ENCODE results near the gene PIGH.
"Not testable (repeated sequence)": the region's sequence is repeated elsewhere in the genome, so short reads cannot be mapped to it uniquely, and the experiment has no call there.

PIGH gene

DNA sequence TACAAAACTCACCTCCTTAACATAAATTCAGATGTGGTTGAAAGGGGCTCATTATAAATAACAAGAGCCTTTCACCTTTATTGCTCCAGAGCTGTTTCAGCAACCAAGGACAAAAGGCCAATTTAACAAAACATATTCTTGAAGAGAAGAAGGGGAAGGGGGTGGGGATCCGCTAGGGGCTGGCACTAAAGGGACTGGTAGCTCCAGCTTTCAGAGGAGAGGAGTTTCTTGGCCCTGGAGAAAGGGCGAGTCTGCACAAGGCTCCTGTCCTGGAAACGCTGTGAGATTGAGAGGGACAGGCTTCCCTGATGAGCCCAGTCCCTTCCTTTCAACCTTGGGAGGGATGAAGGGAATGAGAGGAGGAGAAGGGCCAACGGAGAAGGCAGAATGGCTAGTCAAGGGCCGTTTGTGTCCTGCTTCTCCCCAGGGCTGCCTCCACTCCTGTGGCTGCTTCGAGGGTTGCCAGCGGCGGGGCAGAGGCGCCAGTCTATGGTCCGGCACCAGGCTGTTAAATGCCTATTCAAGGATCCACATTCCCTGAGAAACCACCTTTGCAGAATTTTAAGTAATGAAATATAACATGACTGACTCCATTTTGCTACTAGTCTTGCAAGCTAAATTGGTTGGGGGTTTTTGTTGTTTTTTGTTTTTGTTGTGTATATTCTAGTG is 9.7 kb upstream of the PIGH start:
- H3K27ac ChIP-seq (ENCODE audit: low read length): no peak overlapping the region
- H3K36me3 ChIP-seq (ENCODE audit: control insufficient read depth in 2 of 2, insufficient read depth in 2 of 2, low read length in 2 of 2): no peaks in the 10 kb centered on the region
- H3K4me1 ChIP-seq (ENCODE audit: control insufficient read depth, insufficient read depth, low read length): no peaks in the 10 kb centered on the region
- H3K9me3 ChIP-seq (ENCODE audit: control insufficient read depth in 2 of 2, low read length in 2 of 2): no peaks in the 10 kb centered on the region
- no peak overlapping the region for H3K9ac ChIP-seq (ENCODE audit: low read length in 2 of 2)
- no peak overlapping the region for H3K4me3 ChIP-seq (ENCODE audit: low read length in 2 of 2)
- H3K27me3 ChIP-seq (ENCODE audit: control insufficient read depth in 1 of 2, insufficient read depth in 2 of 2, low read length in 2 of 2): peaks cover 0 to 2% of the 10 kb centered on the region in 2 donors

DNA sequence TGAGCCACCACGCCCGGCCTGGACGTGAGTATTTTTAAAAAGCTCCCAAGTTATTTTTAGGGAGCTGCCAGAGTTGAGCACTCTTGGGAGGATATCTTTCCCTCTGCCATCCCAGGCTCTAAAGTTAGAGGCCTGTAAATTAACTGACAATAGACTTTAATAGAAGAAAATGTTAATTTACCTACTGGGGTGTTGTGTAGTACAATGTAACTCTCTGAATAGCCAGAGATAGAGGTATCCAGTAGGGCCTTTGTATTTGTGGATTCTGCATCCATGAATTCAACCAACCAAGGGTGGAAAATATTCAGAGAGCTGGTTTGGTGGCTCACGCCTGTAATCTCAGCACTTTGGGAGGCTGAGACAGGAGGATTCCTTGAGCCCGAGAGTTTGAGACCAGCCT is 7.6 kb upstream of the PIGH start:
- no peaks in the 10 kb centered on the region for H3K9me3 ChIP-seq (ENCODE audit: control insufficient read depth in 2 of 2, low read length in 2 of 2)
- H3K9ac ChIP-seq (ENCODE audit: low read length in 2 of 2): no peak overlapping the region
- H3K27ac ChIP-seq (ENCODE audit: low read length): no peak overlapping the region
- no peaks in the 10 kb centered on the region for H3K36me3 ChIP-seq (ENCODE audit: control insufficient read depth in 2 of 2, insufficient read depth in 2 of 2, low read length in 2 of 2)
- no peak overlapping the region for H3K4me3 ChIP-seq (ENCODE audit: low read length in 2 of 2)
- peaks cover 0 to 2% of the 10 kb centered on the region in 2 donors for H3K27me3 ChIP-seq (ENCODE audit: control insufficient read depth in 1 of 2, insufficient read depth in 2 of 2, low read length in 2 of 2)
- no peaks in the 10 kb centered on the region for H3K4me1 ChIP-seq (ENCODE audit: control insufficient read depth, insufficient read depth, low read length)

GRCh38 chr14:67602995-67603545 is 3.0 kb upstream of the PIGH start:
- Histone ChIP-seq H3K4me1 (ENCODE audit: control insufficient read depth, insufficient read depth, low read length) (peaks cover 6% of the 10 kb centered on the region), H3K4me3 (ENCODE audit: low read length in 2 of 2) (no peak overlapping the region), H3K9me3 (ENCODE audit: control insufficient read depth in 2 of 2, low read length in 2 of 2) (no peaks in the 10 kb centered on the region), H3K36me3 (ENCODE audit: control insufficient read depth in 2 of 2, insufficient read depth in 2 of 2, low read length in 2 of 2) (no peaks in the 10 kb centered on the region), H3K27me3 (ENCODE audit: control insufficient read depth in 1 of 2, insufficient read depth in 2 of 2, low read length in 2 of 2) (no peaks in the 10 kb centered on the region), H3K27ac (ENCODE audit: low read length) (no peak overlapping the region), H3K9ac (ENCODE audit: low read length in 2 of 2) (no peak overlapping the region)

DNA sequence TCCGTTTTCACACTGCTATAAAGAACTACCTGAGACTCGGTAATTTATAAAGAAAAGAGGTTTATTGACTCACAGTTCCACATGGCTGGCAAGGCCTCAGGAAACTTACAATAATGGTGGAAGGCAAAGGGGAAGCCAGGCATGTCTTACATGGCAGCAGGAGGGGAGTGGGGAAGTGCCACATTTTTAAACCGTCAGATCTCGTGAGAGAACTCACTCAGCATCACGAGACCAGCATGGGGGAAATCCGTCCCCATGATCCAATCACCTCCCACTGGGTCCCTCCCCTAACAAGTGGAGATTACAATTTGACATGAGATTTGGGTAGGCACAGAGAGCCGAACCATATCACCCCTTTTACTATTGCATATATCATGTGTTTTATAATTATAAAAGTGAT is 2.0 kb upstream of the PIGH start:
- Histone ChIP-seq H3K4me3 (ENCODE audit: low read length in 2 of 2) (no peak overlapping the region), H3K9ac (ENCODE audit: low read length in 2 of 2) (no peak overlapping the region), H3K4me1 (ENCODE audit: control insufficient read depth, insufficient read depth, low read length) (peaks cover 6% of the 10 kb centered on the region), H3K36me3 (ENCODE audit: control insufficient read depth in 2 of 2, insufficient read depth in 2 of 2, low read length in 2 of 2) (no peaks in the 10 kb centered on the region), H3K27me3 (ENCODE audit: control insufficient read depth in 1 of 2, insufficient read depth in 2 of 2, low read length in 2 of 2) (no peaks in the 10 kb centered on the region), H3K27ac (ENCODE audit: low read length) (no peak overlapping the region), H3K9me3 (ENCODE audit: control insufficient read depth in 2 of 2, low read length in 2 of 2) (no peaks in the 10 kb centered on the region)

DNA sequence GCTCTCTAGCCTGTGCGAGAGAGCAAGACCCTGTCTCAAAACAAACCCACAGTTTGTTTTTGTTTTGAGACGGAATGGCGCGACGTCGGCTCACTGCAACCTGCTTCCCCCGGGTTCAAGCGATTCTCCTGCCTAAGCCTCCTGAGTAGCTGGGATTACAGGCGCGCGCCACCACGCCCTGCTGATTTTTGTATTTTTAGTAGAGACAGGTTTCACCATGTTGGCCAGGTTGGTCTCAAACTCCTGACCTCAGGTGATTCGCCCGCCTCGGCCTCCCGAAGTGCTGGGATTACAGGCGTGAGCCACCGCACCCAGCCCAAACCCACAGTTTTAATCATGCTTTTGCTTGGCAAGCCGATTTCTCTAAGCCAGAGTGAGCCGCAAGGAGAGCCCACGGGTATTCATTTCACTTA is 500 bp upstream of the PIGH start:
- not testable (repeated sequence) for H3K9me3 ChIP-seq (ENCODE audit: control insufficient read depth in 2 of 2, low read length in 2 of 2); H3K36me3 ChIP-seq (ENCODE audit: control insufficient read depth in 2 of 2, insufficient read depth in 2 of 2, low read length in 2 of 2); H3K27me3 ChIP-seq (ENCODE audit: control insufficient read depth in 1 of 2, insufficient read depth in 2 of 2, low read length in 2 of 2); H3K4me1 ChIP-seq (ENCODE audit: control insufficient read depth, insufficient read depth, low read length)
- peak overlapping the region; percentile 83 for H3K27ac ChIP-seq (ENCODE audit: low read length)
- H3K4me3 ChIP-seq (ENCODE audit: low read length in 2 of 2): peak overlapping the region; percentile 80 to 91
- peak overlapping the region; percentile 73 to 86 for H3K9ac ChIP-seq (ENCODE audit: low read length in 2 of 2)

DNA sequence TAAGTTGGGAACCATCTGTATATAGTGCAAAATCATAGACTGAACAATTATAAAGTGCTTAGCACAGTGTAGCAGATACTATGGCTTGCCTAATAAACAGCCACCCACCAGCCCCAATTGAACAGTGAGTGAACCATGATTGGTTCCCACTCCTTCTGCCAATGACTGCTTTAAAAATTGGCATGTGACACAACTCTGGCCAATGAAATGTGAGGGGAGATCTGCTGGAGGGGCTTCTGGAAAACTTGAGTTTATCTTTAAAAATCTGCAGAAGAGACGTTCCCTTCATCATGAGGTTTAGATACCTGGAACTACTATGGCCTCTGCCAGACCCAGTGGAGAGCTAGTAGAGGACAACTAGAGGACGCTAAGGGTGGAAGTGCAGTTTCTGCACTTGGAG is 4.7 kb downstream of the PIGH start:
- Histone ChIP-seq H3K27me3 (ENCODE audit: control insufficient read depth in 1 of 2, insufficient read depth in 2 of 2, low read length in 2 of 2) (no peaks in the 10 kb centered on the region), H3K4me1 (ENCODE audit: control insufficient read depth, insufficient read depth, low read length) (peaks cover 1% of the 10 kb centered on the region), H3K9me3 (ENCODE audit: control insufficient read depth in 2 of 2, low read length in 2 of 2) (no peaks in the 10 kb centered on the region), H3K9ac (ENCODE audit: low read length in 2 of 2) (no peak overlapping the region), H3K4me3 (ENCODE audit: low read length in 2 of 2) (no peak overlapping the region), H3K27ac (ENCODE audit: low read length) (no peak overlapping the region), H3K36me3 (ENCODE audit: control insufficient read depth in 2 of 2, insufficient read depth in 2 of 2, low read length in 2 of 2) (peaks cover 5 to 6% of the 10 kb centered on the region in 2 donors)

- not testable (repeated sequence) for H3K27ac ChIP-seq (ENCODE audit: low read length); H3K9me3 ChIP-seq (ENCODE audit: control insufficient read depth in 2 of 2, low read length in 2 of 2); H3K9ac ChIP-seq (ENCODE audit: low read length in 2 of 2); H3K4me3 ChIP-seq (ENCODE audit: low read length in 2 of 2); H3K27me3 ChIP-seq (ENCODE audit: control insufficient read depth in 1 of 2, insufficient read depth in 2 of 2, low read length in 2 of 2); H3K4me1 ChIP-seq (ENCODE audit: control insufficient read depth, insufficient read depth, low read length)
- H3K36me3 ChIP-seq (ENCODE audit: control insufficient read depth in 2 of 2, insufficient read depth in 2 of 2, low read length in 2 of 2): peaks cover 14 to 16% of the 10 kb centered on the region in 2 donors
Measured at GRCh38 chr14:67593650-67594049, 6.4 kb downstream of the PIGH start.

GRCh38 chr14:67589204-67589770 is 10.8 kb downstream of the PIGH start:
- Histone ChIP-seq H3K9ac (ENCODE audit: low read length in 2 of 2) (no peak overlapping the region), H3K27ac (ENCODE audit: low read length) (no peak overlapping the region), H3K27me3 (ENCODE audit: control insufficient read depth in 1 of 2, insufficient read depth in 2 of 2, low read length in 2 of 2) (no peaks in the 10 kb centered on the region), H3K4me1 (ENCODE audit: control insufficient read depth, insufficient read depth, low read length) (no peaks in the 10 kb centered on the region), H3K4me3 (ENCODE audit: low read length in 2 of 2) (no peak overlapping the region), H3K9me3 (ENCODE audit: control insufficient read depth in 2 of 2, low read length in 2 of 2) (no peaks in the 10 kb centered on the region), H3K36me3 (ENCODE audit: control insufficient read depth in 2 of 2, insufficient read depth in 2 of 2, low read length in 2 of 2) (peaks cover 31 to 35% of the 10 kb centered on the region in 2 donors)

DNA sequence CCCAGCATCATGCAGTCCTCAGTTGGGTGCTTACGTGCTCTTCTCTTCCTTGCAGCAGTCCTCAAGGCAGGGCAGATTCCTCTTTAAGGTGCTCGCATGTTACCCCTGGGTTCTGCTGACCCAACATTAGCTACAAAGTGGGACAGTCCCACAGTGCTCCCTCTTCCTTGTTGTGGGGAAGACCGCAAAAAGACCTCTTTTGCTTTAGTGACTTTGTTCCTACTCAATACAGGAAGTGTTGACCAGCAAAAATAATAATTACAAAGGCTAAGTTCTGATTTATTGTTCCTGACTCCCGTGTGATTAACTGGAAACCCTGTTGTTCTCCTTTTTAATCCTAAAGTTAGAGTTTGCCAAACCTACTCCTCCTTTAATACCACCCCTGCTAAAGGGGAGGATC is 13.7 kb downstream of the PIGH start:
- Histone ChIP-seq H3K9me3 (ENCODE audit: control insufficient read depth in 2 of 2, low read length in 2 of 2) (no peaks in the 10 kb centered on the region), H3K4me1 (ENCODE audit: control insufficient read depth, insufficient read depth, low read length) (no peaks in the 10 kb centered on the region), H3K36me3 (ENCODE audit: control insufficient read depth in 2 of 2, insufficient read depth in 2 of 2, low read length in 2 of 2) (peaks cover 28 to 39% of the 10 kb centered on the region in 2 donors), H3K9ac (ENCODE audit: low read length in 2 of 2) (no peak overlapping the region), H3K27ac (ENCODE audit: low read length) (no peak overlapping the region), H3K27me3 (ENCODE audit: control insufficient read depth in 1 of 2, insufficient read depth in 2 of 2, low read length in 2 of 2) (no peaks in the 10 kb centered on the region), H3K4me3 (ENCODE audit: low read length in 2 of 2) (no peak overlapping the region)

DNA sequence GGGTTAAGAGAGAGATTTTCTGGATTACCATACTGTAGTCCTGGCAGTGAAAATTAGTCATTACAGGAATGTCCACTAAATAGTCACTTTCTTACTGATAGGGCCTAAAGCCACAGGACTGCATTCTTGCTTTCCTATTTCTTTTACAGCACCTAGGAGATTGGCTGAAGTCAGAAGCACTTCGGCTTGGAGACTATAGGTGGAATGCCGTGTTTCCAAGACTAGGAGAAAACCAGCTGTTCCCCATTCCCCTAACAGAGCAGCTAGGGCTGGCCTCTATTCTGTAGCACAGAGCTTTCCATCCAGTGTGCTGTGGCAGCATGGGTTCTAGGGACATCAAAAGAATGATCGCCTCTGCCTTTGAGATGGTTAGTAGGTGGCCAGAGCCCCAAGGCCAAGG is 15.1 kb downstream of the PIGH start:
- Histone ChIP-seq H3K36me3 (ENCODE audit: control insufficient read depth in 2 of 2, insufficient read depth in 2 of 2, low read length in 2 of 2) (peaks cover 24 to 37% of the 10 kb centered on the region in 2 donors), H3K27me3 (ENCODE audit: control insufficient read depth in 1 of 2, insufficient read depth in 2 of 2, low read length in 2 of 2) (no peaks in the 10 kb centered on the region), H3K4me3 (ENCODE audit: low read length in 2 of 2) (no peak overlapping the region), H3K4me1 (ENCODE audit: control insufficient read depth, insufficient read depth, low read length) (no peaks in the 10 kb centered on the region), H3K9ac (ENCODE audit: low read length in 2 of 2) (no peak overlapping the region), H3K27ac (ENCODE audit: low read length) (no peak overlapping the region), H3K9me3 (ENCODE audit: control insufficient read depth in 2 of 2, low read length in 2 of 2) (no peaks in the 10 kb centered on the region)
